Tibial nerve (tissue), 4 donors: Measurements from ENCODE around the gene ATP2A3. TPM values are rescaled to one million over a fixed set of nuclear protein-coding genes. Genes with fewer than 3 reads are reported as not detected.

Experiments
- DNase-seq, 2 donors: peaks; one replicate each; pipeline ENCODE4 v3.0.0-alpha.2; 2019; ENCODE audit warnings: low spot score in 2 of 2
- H3K27ac ChIP-seq, 4 donors: fragments of 200-600 bp; sonication (generic) in 3 of 4; one replicate each; pipeline ENCODE4 v1.5.1; 2017 to 2019; ENCODE audit warnings: mild to moderate bottlenecking in 1 of 4
- H3K27me3 ChIP-seq, 2 donors: fragments of 200-600 bp; sonication (generic) in 1 of 2; one replicate each; pipeline versions ENCODE4 v1.5.1 to v1.6.0; 2017 to 2019
- H3K36me3 ChIP-seq, 3 donors: fragments of 200-600 bp; sonication (generic); one replicate each; pipeline ENCODE4 v1.5.1; 2018 to 2019
- H3K4me1 ChIP-seq, 4 donors: fragments of 200-600 bp; sonication (generic) in 3 of 4; one replicate each; pipeline ENCODE4 v1.5.1; 2017 to 2019
- H3K4me3 ChIP-seq, 4 donors: fragments of 200-600 bp; sonication (generic) in 3 of 4; one replicate each; pipeline ENCODE4 v1.5.1; 2017 to 2019; ENCODE audit warnings: mild to moderate bottlenecking in 1 of 4, moderate library complexity in 1 of 4
- H3K9me3 ChIP-seq, 4 donors: fragments of 200-600 bp; sonication (generic) in 3 of 4; one replicate each; pipeline ENCODE4 v1.5.1; 2017 to 2019
- EP300 ChIP-seq, 2 donors: sonication (generic); formaldehyde crosslinking; IDR thresholded peaks; one replicate each; pipeline ENCODE4 v1.6.1; 2017; ENCODE audit warnings: antibody characterized with exemption in 2 of 2, mild to moderate bottlenecking in 1 of 2
- POLR2A ChIP-seq, 2 donors: fragments of 450-650 bp; IDR thresholded peaks; one replicate each; pipeline ENCODE4 v1.6.1; 2017; ENCODE audit warnings: antibody characterized with exemption in 2 of 2, mild to moderate bottlenecking in 2 of 2, moderate library complexity in 2 of 2
- WGBS, 2 donors: methylation state at CpG; one replicate each; pipeline ENCODE4 v1.1.5; 2018; 5-methylcytosine and 5-hydroxymethylcytosine counted together
- total RNA-seq, 4 donors: library from RNA; depleted of rRNA; stranded (reverse); fragments of >200 nt; gene quantifications; one replicate each; pipeline ENCODE4 v1.1.0, GENCODE V29; 2016
- TF ChIP-seq, protein P1 (sequence below), 5 experiments: fragments of 200-600 bp in 3 of 5; fragments of 450-650 bp in 2 of 5; sonication (generic) in 3 of 5; IDR thresholded peaks; one replicate each; pipeline ENCODE4 v1.5.1; 2016 to 2019; ENCODE audit warnings: antibody characterized with exemption in 5 of 5, mild to moderate bottlenecking in 3 of 5, moderate library complexity in 2 of 5

The ATP2A3 gene
- total RNA-seq, 4 donors from 2014 or later: 5.9 to 12.9 (median 9.1) TPM

DNA sequence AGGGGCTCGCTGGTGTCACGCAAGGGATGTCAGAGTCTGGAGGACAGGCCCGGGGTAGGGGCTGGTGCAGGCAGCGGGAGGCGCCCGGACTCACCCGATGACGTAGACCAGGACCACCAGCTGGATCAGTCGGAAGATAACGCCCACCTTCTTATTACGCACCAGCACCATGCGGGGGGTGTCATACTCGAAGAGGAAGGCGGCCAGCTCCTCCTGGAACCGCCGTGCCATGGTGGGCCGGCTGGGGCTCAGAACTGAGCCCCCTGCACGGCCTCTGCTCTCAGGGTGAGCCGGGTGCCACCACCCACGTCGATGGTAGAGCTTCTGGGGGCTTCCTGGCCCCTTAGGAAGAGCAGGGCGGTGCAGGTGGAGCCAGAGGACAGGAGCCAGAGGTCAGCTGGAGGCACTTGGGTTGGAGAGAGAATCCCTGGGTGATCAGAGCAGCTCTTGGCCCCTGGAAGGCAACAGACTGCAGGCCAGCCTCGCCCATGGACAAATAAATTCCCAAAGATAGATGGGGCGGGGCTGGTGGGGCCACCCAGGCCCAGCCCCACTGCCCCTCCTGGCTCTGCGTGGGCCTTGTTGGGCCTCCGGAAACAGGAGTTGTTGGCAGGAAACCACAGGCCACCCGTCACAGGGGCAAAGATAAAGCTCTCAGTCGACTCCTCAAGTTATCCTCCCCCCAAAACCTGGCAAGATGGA, 48.1 kb downstream of the ATP2A3 start, which contains the start of gene P2RX1:
TSS of gene P2RX1 (minus strand) at position 471 of the 702 bp plus-strand sequence. CDS start at position 231, 240 bp downstream.
- no peak for DNase-seq
- Histone ChIP-seq H3K4me1 (peaks cover 0 to 34% (median 14%) of the 10 kb centered on the region in 4 donors), H3K27me3 (no peaks in the 10 kb centered on the region), H3K9me3 (no peaks in the 10 kb centered on the region), H3K36me3 (no peaks in the 10 kb centered on the region), H3K27ac (peak within 1 kb of the TSS in 3 of 4 donors; percentile 36 to 58 (median 57)), H3K4me3 (peak within 1 kb of the TSS in 2 of 4 donors; percentile 18 to 24)
- 60 to 75% methylated on average over 19 to 28 of the region's 28 CpGs for WGBS, 2 donors
- TF ChIP-seq, protein P1, sequence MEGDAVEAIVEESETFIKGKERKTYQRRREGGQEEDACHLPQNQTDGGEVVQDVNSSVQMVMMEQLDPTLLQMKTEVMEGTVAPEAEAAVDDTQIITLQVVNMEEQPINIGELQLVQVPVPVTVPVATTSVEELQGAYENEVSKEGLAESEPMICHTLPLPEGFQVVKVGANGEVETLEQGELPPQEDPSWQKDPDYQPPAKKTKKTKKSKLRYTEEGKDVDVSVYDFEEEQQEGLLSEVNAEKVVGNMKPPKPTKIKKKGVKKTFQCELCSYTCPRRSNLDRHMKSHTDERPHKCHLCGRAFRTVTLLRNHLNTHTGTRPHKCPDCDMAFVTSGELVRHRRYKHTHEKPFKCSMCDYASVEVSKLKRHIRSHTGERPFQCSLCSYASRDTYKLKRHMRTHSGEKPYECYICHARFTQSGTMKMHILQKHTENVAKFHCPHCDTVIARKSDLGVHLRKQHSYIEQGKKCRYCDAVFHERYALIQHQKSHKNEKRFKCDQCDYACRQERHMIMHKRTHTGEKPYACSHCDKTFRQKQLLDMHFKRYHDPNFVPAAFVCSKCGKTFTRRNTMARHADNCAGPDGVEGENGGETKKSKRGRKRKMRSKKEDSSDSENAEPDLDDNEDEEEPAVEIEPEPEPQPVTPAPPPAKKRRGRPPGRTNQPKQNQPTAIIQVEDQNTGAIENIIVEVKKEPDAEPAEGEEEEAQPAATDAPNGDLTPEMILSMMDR (IDR thresholded peaks at IDR 0.05): no peak
- TF ChIP-seq POLR2A (IDR thresholded peaks at IDR 0.05): peak in 1 of 2 donors; percentile 15

DNA sequence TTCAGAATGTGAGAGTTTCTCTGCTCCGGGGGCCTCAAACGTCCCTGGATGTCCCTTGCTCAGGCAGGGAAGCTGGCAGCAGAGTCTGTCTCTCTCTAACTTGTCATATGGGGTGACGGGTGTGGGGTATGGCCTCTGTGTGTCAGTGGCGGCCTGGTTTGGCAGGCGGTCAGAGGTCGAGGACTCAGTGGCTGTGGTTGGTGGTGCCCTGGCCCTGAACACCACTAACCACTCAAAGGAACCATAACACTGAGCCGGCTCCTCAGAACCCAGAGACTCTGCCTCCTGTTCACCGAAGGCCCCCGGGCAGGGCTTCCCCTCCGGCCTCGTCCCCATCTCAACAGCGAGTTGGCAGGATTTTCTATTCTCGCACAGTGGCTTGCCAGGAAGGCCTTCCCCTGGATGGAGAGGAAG, 48.6 kb downstream of the ATP2A3 start:
- no peak for DNase-seq
- peaks cover 0 to 31% (median 14%) of the 10 kb centered on the region in 4 donors for H3K4me1 ChIP-seq
- H3K36me3 ChIP-seq: no peaks in the 10 kb centered on the region
- no peaks in the 10 kb centered on the region for H3K27me3 ChIP-seq
- H3K4me3 ChIP-seq: peak overlapping the region in 2 of 4 donors; percentile 18 to 24
- peak overlapping the region in 2 of 4 donors; percentile 57 to 58 for H3K27ac ChIP-seq
- TF ChIP-seq EP300 (IDR thresholded peaks at IDR 0.05): no peak
- no peak for TF ChIP-seq POLR2A (IDR thresholded peaks at IDR 0.05)
- TF ChIP-seq, protein P1 (IDR thresholded peaks at IDR 0.05): no peak
- WGBS, 2 donors: 51 to 70% methylated on average over 10 to 13 of the region's 13 CpGs
- H3K9me3 ChIP-seq: no peaks in the 10 kb centered on the region

DNA sequence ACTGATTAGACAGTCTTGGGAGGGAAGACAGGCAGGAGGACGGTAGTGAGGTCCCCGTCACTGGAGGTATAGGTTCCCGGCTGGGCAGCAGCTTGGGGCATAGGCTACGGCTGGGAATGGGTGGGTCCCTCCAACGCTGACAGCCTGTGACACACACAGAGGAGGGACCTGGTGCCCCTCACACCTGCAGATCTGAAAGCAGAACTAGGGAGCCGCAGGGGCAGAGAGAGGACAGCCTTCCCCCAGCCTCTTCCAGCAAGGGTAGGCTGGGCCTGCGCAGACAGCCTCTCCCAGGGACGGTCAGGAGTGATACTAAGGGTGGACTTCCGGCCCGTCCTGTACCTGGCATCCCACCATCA, 49.9 kb downstream of the ATP2A3 start:
- Histone ChIP-seq H3K9me3 (no peaks in the 10 kb centered on the region), H3K27me3 (no peaks in the 10 kb centered on the region), H3K4me3 (no peak overlapping the region), H3K27ac (peak overlapping the region in 1 of 4 donors; percentile 58), H3K36me3 (no peaks in the 10 kb centered on the region), H3K4me1 (peaks cover 0 to 31% (median 14%) of the 10 kb centered on the region in 4 donors)
- WGBS, 2 donors: 82 to 94% methylated on average over 9 to 10 of the region's 10 CpGs
- DNase-seq: no peak
- no peak for TF ChIP-seq EP300 (IDR thresholded peaks at IDR 0.05)
- no peak for TF ChIP-seq POLR2A (IDR thresholded peaks at IDR 0.05)
- TF ChIP-seq, protein P1 (IDR thresholded peaks at IDR 0.05): no peak

DNA sequence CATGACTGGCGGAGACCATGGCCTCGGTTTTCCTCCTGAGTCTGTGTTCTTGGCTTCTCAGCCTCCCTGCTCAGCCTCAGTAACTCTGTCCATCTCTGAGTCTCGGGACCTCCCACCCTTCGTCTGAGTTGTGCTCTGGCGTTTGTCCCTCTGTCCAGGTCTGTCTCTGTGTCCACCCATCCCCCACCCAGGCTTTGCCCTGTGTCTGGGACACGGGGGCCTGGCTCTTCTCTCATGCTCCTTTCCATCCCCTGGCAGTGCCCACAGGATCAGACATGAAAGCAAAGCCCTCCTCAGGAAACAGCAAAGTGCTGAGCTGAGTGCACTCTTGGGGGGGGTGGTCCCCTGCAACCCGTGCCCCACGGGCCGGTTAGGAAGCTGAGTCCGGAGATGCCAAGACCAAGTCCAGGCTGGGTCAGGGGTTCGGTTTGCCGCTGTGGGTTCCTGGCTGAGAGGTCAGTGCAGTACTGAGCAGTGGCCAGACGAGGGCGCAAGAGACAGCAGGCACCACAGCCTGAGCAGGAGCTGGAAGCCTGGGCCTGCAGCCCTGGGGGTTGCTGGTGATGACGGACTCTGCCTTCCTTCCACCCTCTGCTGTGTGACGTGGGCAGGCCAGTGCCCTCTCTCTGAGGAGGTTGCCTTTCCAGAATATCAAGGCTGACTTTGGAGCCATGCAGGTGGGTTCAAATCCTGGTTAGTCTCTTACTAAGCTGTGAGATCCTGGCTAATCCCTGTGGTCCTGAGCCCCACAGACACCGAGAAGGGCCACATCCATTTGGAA, 50.5 kb downstream of the ATP2A3 start:
- WGBS, 2 donors: 29 to 46% methylated on average over 10 to 17 of the region's 17 CpGs
- H3K36me3 ChIP-seq: no peaks in the 10 kb centered on the region
- TF ChIP-seq, protein P1 (IDR thresholded peaks at IDR 0.05): peak; percentile 93 to 97 (median 94)
- no peak for TF ChIP-seq EP300 (IDR thresholded peaks at IDR 0.05)
- H3K4me1 ChIP-seq: peaks cover 0 to 31% (median 14%) of the 10 kb centered on the region in 4 donors
- DNase-seq: peak; percentile 69 to 80
- no peaks in the 10 kb centered on the region for H3K9me3 ChIP-seq
- no peak overlapping the region for H3K4me3 ChIP-seq
- peak overlapping the region in 1 of 4 donors; percentile 58 for H3K27ac ChIP-seq
- H3K27me3 ChIP-seq: no peaks in the 10 kb centered on the region

DNA sequence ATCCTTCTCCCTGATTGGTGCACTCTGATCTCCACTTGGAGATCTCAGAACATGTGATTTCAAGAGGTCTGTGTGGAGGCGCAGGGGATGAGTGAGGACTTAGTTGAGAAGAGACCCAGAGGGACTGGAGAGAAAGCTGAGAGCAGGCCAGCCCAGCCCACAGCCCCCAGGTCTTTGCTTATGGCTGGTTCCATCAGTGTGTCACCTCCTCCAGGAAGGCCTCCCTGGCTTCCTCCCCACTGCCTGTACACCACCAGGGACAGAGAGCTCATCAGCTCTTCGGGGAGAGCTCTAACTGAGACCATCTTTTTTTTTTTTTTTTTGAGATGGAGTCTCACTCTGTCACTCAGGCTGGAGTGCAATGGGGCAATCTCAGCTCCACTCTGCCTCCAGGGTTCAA, 51.4 kb downstream of the ATP2A3 start:
- H3K36me3 ChIP-seq: no peaks in the 10 kb centered on the region
- WGBS, 2 donors: 94 to 98% methylated on average over 2 of the region's 2 CpGs
- no peak for TF ChIP-seq EP300 (IDR thresholded peaks at IDR 0.05)
- TF ChIP-seq, protein P1 (IDR thresholded peaks at IDR 0.05): no peak
- no peaks in the 10 kb centered on the region for H3K9me3 ChIP-seq
- no peak for DNase-seq
- H3K4me3 ChIP-seq: no peak overlapping the region
- H3K27me3 ChIP-seq: no peaks in the 10 kb centered on the region
- no peak overlapping the region for H3K27ac ChIP-seq
- H3K4me1 ChIP-seq: peaks cover 0 to 31% (median 14%) of the 10 kb centered on the region in 4 donors
